Anterior cingulate cortex (tissue), 58 donors: ENCODE results near the gene FAM187B.
"Not testable (repeated sequence)": the region's sequence is repeated elsewhere in the genome, so short reads cannot be mapped to it uniquely, and the experiment has no call there.

Experiments
- DNase-seq, 58 donors: peaks; one replicate each; lab custom pipeline; 2025; lab: John Stamatoyannopoulos, UW

FAM187B gene

DNA sequence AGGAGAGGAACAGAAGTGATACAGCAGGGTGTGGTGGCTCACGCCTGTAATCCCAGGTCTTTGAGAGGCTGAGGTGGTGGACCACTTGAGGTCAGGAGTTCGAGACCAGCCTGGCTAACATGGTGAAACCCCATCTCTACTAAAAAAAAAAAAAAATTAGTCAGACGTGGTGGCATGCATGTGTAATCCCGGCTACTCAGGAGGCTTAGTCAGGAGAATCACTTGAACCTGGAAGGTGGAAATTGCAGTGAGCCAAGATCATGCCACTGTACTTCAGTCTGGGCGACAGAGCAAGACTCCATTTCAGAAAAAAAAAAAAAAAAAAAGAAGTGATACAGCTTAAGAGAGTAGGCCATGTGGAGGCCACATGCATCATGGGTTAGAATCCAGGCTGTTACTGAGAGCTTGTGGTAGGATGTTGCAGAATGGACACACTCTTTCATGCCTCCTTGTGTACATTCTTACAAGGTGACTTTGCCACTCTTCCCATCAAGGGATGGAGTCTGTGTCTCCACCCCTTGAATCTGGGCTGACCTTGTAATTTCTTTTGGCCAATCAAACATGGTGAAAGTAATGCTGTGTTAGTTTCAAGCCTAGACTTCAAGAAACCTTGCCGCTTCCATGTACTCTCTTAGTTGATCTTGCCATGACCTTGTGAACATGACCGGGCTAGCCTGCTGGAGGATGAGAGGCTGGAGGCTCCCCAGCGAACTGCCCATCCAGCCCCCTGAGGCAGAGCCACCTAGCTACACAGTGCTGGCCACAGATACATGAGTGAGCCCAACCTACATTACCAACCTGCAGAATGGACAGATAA, 12.3 kb downstream of the FAM187B start:
- DNase-seq = no peak

DNA sequence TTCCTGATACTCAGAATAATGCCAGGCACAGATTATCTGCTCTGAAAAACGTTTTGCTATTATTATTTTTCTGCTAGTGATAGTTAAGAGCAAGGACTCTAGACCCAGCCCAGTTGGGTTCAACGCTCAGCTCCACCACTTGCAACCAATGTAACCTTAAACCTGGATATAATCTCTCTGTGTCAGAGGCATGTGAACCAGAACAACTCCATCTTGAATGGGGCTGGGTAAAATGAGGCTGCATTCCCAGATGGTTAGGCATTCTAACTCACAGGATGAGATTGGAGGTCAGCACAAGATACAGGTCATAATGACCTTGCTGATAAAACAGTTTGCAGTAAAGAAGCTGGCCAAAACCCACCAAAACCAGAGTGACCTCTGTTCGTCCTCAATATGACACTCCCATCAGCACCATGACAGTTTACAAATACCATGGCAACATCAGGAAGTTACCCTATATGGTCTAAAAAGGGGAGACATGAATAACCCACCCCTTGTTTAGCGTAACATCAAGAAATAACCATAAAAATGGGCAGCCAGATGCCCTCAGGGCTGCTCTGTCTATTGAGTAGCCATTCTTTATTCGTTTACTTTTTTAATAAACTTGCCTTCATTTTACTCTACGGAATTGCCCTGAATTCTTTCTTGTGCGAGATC, 13.6 kb downstream of the FAM187B start:
- DNase-seq = no peak

DNA sequence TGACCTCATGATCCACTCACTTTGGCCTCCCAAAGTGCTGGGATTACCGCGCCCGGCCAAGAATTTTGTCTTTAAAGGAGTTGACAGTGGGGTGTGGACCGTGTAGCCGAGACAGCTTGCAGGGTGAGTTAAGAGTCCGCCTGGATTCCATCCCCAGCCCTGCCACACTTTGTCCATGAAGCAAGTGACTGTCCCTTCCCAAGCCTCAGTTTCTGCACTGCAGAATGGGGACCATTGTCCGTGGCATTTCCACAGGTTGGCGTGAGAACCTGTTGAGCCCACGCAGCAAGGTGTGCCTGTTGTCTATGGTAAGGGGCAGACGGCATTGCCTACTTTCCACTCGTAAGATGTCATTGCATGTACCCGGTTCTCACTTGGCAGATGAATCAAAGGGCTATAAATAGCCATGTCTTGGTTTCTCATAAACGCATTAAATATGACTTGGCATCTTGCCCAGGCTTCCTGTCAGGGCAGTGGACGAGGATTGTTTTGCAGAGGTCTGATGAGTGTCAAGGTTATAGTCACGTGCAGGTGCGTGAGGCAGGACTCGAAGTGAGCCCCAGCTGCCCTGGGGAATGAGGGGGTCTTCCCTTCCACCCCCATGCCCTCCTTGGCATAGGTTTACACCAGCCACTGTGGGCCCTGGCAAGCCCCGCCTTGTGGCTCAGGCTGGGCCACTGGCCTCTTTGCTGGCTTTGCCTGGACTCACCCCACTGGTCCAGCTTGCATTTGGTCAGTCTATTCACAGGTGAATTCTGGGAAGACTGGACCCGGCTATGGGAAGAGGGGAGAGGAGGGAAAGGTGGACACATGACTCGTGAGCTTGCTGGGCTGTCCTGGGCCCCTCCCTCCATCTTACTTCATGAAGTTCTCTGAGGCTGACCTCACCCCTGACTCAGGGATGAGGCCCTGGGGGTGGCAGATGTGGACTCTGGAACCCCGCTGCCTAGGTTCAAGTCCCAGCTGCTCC, 14.6 kb downstream of the FAM187B start:
- no peak for DNase-seq

DNA sequence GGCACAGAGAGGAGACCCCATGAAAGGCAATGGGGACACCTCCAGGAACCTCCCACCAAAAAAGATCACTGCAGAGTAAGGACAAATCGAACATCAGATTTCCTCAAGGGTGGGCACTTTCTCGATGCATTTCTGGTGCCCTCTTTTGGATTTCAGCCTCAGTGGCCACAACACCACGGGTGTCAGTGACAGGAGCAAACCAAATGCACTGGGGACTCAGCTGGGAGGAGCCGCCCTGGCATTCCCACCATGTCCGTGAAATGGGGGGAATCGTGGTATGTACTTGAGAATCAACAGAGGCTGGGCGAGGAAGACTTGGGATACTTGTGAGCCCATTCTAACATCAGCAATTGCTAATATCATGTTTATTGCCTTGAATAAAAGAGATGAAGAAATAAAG, 16.3 kb downstream of the FAM187B start:
- DNase-seq = no peak

DNA sequence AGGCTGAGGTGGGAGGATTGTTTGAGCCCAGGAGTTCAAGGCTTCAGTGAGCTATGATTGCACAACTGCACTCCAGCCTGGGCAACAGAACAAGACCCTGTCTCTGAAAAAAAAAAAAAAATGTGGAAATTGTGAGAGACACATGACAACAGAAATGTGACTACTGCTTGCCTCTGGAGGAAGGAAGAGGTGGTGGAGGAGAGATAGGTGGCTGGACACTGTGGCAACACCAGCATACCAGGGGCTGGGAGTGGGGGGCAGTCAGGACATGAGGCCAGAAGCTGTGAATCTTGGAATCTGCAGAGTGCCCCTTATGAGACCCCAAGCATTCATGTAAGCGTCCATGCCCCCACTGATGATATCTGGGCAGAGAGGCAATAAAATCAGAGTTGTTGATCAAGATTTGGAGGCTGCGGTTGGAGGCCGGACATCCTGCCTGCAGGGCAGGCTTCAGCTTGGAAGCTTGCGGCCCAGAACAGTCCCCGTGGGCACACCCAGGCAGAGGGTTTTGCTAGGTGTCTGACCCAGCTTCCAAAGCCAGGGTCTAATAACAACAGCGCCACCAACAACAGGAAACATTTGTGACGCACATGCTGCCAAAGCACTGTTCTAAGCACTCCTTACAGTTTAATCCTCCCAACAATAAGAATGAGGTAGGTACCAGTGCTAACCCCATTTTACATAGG, 16.9 kb downstream of the FAM187B start:
- peak in 1 of 58 donors; percentile 30 for DNase-seq

DNA sequence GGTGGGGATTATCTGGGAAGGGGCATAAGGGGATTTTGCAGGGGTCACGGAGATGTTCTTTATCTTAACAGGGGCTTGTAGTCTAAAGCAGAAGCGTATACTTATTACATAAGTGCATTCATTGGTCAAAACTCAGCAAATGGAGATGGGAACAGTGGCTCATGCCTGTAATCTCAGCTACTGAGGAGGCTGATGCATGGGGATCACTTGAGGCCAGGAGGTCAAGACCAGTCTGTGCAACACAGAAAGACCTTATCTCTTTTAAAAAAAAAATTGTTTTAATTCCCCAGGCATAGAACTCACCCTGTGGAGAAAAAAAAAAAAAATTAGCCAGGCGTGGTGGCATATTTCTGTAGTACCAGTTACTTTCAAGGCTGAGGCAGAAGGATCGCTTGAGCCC, 18.9 kb downstream of the FAM187B start:
- no peak for DNase-seq

DNA sequence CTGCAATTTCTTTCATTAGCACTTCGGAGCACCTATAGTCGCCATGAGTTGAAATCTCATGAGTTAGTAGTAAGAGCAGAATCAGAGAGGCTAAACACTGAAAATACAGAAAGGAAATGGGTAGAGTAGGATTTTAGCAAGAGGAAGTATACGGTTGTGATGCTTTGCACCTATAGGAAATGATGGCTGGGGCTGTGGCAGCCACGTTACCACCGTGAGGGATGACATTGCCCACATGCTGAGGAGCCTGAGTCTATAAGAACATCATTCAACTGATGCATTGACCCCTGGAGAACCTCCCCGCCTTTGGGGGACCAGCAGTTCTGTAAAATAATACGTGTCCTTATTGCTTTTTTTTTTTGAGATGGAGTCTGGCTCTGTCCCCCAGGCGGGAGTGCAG, 20.4 kb downstream of the FAM187B start:
- DNase-seq = no peak

DNA sequence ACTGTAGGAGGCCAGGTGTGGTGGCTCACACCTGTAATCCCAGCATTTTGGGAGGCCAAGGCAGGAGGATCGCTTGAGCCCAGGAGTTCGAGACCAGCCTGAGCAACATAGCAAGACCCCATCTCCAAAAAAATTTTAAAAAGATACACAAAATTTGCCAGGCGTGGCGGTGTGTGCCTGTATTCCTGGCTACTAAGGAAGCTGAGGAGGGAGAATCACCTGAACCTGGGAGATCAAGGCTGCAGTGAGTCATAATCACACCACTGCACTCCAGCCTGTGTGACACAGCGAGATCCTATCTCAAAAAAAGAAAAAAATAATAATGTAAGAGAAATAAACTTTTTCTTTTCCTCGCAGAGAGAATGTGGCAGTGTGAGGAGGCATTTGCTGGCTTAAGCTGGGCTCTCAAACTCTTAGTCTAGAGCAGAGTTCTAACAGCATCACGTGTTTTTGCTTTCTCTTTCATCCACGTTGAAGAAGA, 21.1 kb downstream of the FAM187B start:
- no peak for DNase-seq

DNA sequence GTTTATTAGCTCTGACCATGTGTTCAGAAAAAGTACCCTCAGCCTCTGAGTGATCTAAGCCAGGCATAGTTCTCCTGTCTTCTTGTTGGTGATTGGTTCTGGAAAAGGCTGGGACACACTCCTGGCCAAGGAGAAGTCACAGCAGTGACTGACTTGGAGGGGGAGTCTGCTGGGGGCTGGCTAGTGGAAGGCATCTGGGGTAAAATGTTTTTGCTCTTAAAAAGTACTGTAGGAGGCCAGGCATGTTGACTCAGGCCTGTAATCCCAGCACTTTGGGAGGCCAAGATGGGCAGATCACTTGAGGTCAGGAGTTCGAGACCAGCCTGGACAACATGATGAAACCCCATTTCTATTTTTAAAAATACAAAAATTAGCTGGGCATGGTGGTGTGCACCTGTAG, 21.7 kb downstream of the FAM187B start:
- DNase-seq = no peak

DNA sequence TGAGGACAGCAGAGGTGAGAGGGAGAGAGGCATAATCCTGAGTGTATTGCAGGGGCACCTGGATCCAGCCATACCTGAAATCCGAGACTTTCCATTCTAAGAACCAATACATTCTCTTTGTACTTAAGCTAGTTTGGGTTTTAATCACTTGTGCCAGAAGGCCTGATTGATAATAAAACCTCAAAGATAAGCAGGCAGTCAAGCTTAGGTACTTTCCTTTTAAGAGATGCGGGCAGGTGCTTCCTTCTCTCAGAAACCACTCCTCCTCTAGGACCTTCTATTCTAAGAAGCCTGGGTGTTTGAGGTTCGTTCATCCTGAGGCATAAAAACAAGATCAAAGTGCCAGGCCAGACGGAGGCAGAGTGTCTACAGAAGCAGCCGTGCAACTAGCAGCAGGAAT, 22.2 kb downstream of the FAM187B start:
- no peak for DNase-seq

DNA sequence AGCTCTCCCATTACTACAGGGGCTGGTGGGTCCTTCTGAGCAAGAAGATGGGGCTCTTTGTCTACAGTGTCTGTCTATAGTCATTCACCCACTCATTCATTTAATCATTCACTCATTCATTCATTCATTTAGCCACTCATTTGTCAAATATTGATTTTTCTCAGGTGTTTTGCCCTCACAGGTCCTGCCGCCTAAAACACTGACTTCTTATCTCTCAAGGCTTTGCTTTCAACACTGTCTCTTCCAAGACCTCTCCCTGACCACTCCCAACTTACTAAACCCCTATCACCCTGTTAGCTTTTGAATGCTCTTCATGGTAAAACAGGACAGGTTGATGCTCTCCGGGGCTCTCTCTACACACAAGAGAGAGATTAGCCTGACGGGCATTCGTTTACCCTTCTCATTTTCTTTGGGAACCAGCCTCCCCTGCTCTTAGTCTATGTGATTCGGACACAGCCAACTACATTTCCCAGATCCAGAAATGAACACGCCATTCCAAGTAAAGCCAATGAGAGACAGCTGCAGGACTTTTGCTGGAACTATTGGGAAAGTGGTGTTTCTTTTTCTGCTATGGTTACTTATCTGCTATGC, 22.7 kb downstream of the FAM187B start:
- no peak for DNase-seq

DNA sequence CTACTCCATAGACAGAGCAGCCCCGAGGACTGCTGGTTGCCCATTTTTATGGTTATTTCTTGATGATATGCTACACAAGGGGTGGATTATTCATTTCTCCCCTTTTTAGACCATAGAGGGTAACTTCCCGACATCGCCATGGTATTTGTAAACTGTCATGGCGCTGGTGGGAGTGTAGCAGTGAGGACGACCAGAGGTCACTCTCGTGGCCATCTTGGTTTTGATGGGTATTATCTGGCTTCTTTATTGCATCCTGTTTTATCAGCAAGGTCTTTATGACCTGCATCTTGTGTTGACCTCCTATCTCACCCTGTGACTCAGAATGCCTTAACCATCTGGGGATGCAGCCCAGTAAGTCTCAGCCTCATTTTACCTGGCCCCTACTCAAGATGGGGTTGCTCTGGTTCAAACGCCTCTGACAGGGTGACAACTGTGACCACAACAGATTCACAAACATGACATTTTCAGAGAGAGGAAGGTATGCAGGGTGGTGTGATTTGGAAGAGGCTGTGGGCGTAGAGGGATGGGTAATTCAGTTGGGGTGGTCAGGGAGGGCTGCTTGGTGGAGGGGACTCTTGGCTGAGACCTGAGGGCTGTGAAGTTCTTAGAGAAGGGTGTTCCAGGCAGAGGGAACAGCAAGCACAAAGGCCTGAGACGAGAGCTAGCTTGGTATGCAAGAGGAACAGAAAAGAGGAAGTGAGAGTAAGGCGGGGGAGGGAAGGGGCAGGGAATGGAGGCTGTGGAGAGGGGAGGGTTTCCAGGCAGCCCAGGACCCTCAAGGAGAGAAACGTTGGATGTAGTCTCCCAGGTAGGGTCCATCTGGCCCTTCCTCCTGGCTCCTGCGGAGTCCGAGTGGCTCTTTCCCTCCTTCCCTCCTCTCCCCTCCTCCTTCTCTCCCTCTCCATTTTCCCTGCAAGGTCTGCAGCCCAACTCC, 23.5 kb downstream of the FAM187B start:
- DNase-seq = peak in 2 of 58 donors; percentile 3 to 8

DNA sequence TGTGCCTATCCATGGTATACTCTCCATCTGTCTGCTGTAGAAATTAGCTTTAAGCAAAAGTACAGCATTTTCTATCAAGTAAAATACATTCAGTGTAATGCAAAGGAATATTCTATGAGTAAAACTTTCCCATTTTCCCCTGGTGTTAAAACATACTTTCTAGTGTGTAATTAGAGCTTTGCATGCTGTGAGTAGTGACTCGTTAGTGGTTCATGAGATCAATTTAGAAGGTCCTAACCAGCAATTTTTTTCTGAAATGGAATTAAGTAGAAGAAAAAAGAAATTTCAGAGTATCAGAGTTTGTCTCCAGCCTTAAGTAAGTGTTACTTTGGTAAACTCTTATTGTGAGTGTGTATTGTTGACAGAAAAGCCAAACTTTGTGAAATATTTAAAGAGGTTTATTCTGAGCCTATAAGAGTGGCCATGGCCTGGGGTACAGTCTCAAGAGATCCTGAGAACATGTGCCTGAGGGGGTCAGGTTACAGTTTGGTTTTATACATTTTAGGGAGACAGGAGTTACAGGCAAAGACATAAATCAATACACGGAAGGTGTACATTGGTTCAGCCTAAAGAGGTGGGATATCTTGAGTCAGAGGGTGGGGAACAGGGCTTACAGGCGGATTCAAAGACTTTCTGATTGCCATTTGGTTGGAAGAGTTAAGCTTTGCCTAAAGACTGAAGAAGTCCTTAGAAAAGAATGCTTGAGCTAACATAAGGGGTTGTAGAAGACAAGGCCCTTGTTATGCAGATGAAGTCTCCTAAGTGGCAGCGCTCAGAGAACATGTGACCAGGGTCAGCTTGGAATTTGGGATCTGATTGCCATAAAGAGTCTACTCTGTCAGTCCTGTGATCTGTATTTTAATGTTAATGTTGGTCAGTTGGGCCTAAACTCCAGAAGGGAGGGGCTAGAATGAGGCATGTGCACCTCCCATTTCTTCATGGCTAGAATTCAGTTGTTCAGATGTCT, 25.5 kb downstream of the FAM187B start:
- no peak for DNase-seq

DNA sequence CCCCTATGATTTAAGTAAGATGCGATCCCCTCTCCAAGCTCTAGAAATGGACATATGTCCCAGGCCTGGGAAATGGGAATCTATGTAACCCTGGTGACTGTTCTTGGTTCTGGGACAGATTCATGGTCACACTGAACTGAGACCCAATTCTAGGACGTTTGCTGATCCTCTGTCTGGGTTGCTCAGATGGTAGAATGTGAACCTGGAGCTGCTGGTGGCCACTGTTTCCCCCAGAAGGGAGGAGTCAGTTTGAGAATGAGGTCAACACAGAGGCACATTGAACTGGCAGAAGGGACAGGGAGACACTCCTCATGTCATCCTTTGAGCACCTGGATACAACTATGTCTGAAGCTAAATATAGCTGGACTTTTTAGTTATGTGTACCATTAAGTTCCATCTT, 29.1 kb downstream of the FAM187B start:
- no peak for DNase-seq

DNA sequence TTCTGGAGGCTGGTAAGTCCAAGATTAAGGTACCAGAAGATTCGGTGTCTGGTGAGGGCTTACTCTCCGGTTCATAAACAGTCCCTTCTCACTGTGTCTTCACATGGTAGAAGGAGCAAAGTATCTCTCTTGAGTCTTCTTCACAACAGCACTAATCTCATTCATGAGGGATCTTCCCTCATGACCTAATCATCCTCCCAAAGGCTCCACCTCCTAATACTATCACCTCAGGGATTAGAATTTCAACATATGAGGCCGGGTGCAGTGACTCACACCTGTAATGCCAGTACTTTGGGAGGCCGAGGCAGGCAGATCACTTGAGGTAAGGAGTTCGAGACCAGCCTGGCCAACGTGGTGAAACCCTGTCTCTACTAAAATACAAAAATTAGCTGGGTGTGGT, 31.7 kb downstream of the FAM187B start:
- not testable (repeated sequence) for DNase-seq

DNA sequence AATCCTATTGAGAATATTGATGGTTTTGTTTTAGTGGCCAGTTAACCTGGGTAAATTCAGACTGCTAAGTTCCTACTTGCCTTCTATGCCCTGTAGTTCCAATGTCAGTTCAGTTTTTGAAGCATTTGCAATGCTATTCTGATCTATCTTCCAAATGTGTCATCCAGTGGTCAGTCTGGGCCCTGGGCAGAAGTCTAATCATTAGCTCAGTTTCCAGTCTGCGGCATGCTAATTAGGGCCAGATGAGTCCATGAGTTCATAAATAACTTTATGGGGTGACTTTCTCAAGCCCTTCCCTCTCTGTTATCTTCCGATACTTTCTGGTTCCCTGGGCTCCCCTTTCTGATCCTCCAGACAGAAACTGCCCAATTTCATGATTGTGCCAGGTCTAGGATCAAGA, 32.7 kb downstream of the FAM187B start:
- no peak for DNase-seq
